HG03558 (cell line): ENCODE data around the gene STARD7.
A peak's percentile ranks its signal among the peaks of the same experiment; 100 is the strongest.
"Not testable (repeated sequence)": the region's sequence is repeated elsewhere in the genome, so short reads cannot be mapped to it uniquely, and the experiment has no call there.

ENCODE experiments used
- ATAC-seq: cut with Tn5 transposase; IDR thresholded peaks from one replicate; pipeline ENCODE4 v1.9.1; 2021; ENCODE audit warnings: moderate number of reproducible peaks; ENCODE audit not compliant: unreplicated experiment; ENCODE audit errors: extremely low read depth

Gene STARD7

GRCh38 chr2:96169868-96170507, 38.6 kb downstream of the STARD7 start:
- ATAC-seq: no peak

GRCh38 chr2:96167407-96168013, 41.1 kb downstream of the STARD7 start:
- no peak for ATAC-seq

- peak; percentile 60 for ATAC-seq
These were observed 44.0 kb downstream of the STARD7 start for GRCh38 chr2:96164459-96165184.

- no peak for ATAC-seq
These were observed 44.7 kb downstream of the STARD7 start for GRCh38 chr2:96163768-96164429.

- ATAC-seq: no peak
These were observed 45.2 kb downstream of the STARD7 start for GRCh38 chr2:96163415-96163767.

- ATAC-seq: no peak
These were observed 46.7 kb downstream of the STARD7 start for GRCh38 chr2:96161898-96162297.

GRCh38 chr2:96160366-96160765, 48.3 kb downstream of the STARD7 start:
- ATAC-seq: not testable (repeated sequence)

- ATAC-seq: no peak
These were observed 49.4 kb downstream of the STARD7 start for GRCh38 chr2:96159084-96159830.

GRCh38 chr2:96158554-96158940, 50.1 kb downstream of the STARD7 start:
- no peak for ATAC-seq

- peak; percentile 40 for ATAC-seq
These were observed 50.7 kb downstream of the STARD7 start for GRCh38 chr2:96157649-96158553.

GRCh38 chr2:96156926-96157648, 51.5 kb downstream of the STARD7 start:
- no peak for ATAC-seq

- no peak for ATAC-seq
These were observed 52.4 kb downstream of the STARD7 start for GRCh38 chr2:96156011-96156820.

GRCh38 chr2:96154506-96155380, 53.9 kb downstream of the STARD7 start:
- no peak for ATAC-seq

- no peak for ATAC-seq
These were observed 54.6 kb downstream of the STARD7 start for GRCh38 chr2:96153991-96154431.

- ATAC-seq: no peak
These were observed 55.3 kb downstream of the STARD7 start for GRCh38 chr2:96153291-96153713.

- ATAC-seq: no peak
These were observed 56.1 kb downstream of the STARD7 start for GRCh38 chr2:96152304-96153161.
